ENCODE measurements around the gene CFLAR. TPM values are rescaled to one million over a fixed set of nuclear protein-coding genes. Genes with fewer than 3 reads are reported as not detected.

CFLAR gene
- total RNA-seq, 1 donor from 2014 or later: 238 TPM

DNA sequence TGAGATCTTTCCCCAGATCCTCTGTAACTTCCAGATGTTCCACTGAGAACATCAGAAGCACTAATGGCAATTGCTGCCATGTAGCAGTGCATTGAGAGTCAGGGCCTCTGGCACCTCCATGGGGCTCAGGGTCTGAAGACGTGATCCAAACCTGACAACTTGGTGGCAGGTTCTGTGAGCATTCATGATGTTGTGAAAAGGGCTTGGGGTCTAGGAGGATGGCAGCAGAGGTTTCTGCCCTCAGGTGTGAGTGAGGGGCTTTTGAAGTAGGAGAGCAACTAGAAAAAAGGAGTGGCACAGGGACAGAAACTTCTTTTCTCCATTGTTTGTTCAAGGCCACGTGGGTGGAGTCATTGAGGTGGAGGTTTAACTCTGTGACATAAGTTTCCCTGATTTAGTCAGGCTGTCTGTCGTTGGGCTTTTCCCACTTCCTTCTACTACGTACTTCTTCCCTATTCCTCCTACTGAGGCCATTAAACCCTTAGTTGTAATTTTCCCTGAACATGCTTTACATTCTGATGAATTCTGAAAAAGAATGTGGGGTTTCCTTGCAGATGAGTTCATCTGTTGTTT lies 13.1 kb downstream of the CFLAR start:
- H3K4me1 ChIP-seq: peaks cover 100% of the 10 kb centered on the region
- H3K4me3 ChIP-seq: peak overlapping the region; percentile 88
- TF ChIP-seq CTCF (IDR thresholded peaks at IDR 0.05; ENCODE audit: borderline replicate concordance): no peak
- no peaks in the 10 kb centered on the region for H3K27me3 ChIP-seq (ENCODE audit: low read depth)
- no peak for DNase-seq
- H3K36me3 ChIP-seq: peaks cover 31% of the 10 kb centered on the region
- intact Hi-C loops (cut with micrococcal nuclease): no loop called here
- no peaks in the 10 kb centered on the region for H3K9me3 ChIP-seq (replicated peaks)
- H3K27ac ChIP-seq (replicated peaks): peak overlapping the region; percentile 100

DNA sequence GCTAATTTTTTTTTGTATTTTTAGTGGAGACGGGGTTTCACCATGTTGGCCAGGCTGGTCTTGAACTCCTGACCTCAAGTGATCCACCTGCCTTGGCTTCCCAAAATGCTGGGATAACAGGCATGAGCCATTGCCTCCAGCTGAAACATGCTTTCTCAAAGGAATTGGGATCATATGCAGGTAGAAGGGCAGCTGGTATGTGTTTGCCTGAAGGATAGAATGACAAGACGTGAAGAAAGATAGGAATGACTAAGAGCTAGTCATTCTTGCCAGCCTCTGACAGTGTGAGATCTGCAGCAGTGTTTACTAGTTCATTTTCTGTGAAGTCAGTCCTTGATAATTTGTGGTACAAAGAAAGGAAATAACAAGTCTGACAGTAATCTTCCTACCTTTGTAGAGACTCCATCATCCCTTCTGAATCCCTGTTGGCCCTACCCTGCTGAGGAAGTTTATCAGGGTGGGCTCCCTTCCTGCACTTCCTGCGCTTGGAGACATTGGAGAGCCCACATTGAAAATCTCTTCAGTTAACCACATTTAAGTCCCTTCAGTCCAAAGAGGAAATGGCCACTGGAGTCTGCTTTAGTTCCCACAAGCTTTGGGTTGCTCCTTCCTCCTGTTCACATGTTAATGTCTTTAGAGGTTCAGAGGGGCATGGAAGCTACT lies 14.7 kb downstream of the CFLAR start:
- H3K27me3 ChIP-seq (ENCODE audit: low read depth): no peaks in the 10 kb centered on the region
- DNase-seq: no peak
- peak overlapping the region; percentile 88 for H3K4me3 ChIP-seq

GRCh38 chr2:201132518-201132917 lies 16.6 kb downstream of the CFLAR start:
- no peak for DNase-seq
- Histone ChIP-seq H3K27me3 (ENCODE audit: low read depth) (no peaks in the 10 kb centered on the region), H3K36me3 (peaks cover 64% of the 10 kb centered on the region), H3K9me3 (replicated peaks) (no peaks in the 10 kb centered on the region), H3K4me3 (peak overlapping the region; percentile 88), H3K27ac (replicated peaks) (peak overlapping the region; percentile 100), H3K4me1 (peaks cover 100% of the 10 kb centered on the region)
- TF ChIP-seq CTCF (IDR thresholded peaks at IDR 0.05; ENCODE audit: borderline replicate concordance): no peak
- intact Hi-C loops (cut with micrococcal nuclease): no loop called here

More for the DNA sequence above, 14.7 kb downstream of the CFLAR start:
- H3K4me1 ChIP-seq: peaks cover 100% of the 10 kb centered on the region
- intact Hi-C loops (cut with micrococcal nuclease): no loop called here
- no peak for TF ChIP-seq CTCF (IDR thresholded peaks at IDR 0.05; ENCODE audit: borderline replicate concordance)
- H3K27ac ChIP-seq (replicated peaks): peak overlapping the region; percentile 100
- peaks cover 45% of the 10 kb centered on the region for H3K36me3 ChIP-seq
- no peaks in the 10 kb centered on the region for H3K9me3 ChIP-seq (replicated peaks)

DNA sequence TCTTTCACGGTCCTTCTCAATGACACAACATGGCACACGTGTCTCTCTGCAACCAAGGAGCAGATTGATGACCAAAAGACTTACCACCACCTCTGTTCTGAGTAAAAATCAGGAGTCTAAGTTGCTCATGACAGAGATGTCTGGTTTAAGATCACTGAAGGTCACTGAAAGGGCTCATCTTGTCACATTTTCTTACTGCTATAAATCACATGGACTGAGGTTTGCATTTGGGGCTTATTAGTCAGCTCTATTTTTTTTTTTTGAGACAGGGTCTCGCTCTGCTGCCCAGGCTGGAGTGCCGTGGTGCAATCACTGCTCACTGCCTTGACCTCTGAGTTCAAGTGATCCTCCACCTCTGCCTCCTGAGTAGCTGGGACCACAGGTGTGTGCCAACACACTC lies 19.4 kb downstream of the CFLAR start:
- Histone ChIP-seq H3K4me1 (peaks cover 96% of the 10 kb centered on the region), H3K36me3 (peaks cover 86% of the 10 kb centered on the region), H3K27ac (replicated peaks) (peak overlapping the region; percentile 100), H3K4me3 (peak overlapping the region; percentile 14), H3K27me3 (ENCODE audit: low read depth) (no peaks in the 10 kb centered on the region), H3K9me3 (replicated peaks) (no peaks in the 10 kb centered on the region)
- no peak for TF ChIP-seq CTCF (IDR thresholded peaks at IDR 0.05; ENCODE audit: borderline replicate concordance)
- intact Hi-C loops (cut with micrococcal nuclease): no loop called here
- no peak for DNase-seq

DNA sequence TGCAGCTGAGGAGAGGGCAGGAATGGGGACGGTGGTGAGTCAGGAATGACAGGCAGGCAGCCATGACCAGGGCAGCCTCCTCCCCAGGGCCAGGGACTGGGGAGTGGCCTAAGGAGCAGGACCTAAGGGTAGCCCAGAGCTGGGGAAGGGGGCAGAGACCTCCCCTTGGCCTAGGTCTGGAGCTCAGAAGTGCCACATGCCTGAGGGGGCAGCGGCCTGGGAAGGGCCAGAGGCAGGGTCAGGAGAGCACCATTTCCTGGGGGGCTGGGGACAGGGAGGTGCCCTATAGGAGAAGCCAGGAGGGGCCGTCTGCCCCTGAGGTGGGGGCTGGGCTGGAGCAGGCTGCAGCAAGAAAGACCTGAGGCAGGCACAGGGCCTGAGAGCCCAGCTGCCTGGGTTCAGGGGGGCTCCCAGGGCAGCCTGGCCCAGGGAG lies 20.9 kb downstream of the CFLAR start:
- Histone ChIP-seq H3K27ac (replicated peaks) (peak overlapping the region; percentile 100), H3K27me3 (ENCODE audit: low read depth) (no peaks in the 10 kb centered on the region), H3K4me1 (peaks cover 91% of the 10 kb centered on the region), H3K36me3 (peaks cover 93% of the 10 kb centered on the region), H3K9me3 (replicated peaks) (no peaks in the 10 kb centered on the region), H3K4me3 (no peak overlapping the region)
- intact Hi-C loops (cut with micrococcal nuclease): no loop called here
- no peak for TF ChIP-seq CTCF (IDR thresholded peaks at IDR 0.05; ENCODE audit: borderline replicate concordance)
- DNase-seq: no peak

All from left ventricle myocardium inferior (tissue), 1 donor.